Thyroid gland (tissue), 4 donors: Measurements from ENCODE around the gene BLTP1.

Experiments
- CTCF ChIP-seq, 6 experiments: fragments of 200-600 bp in 3 of 6; fragments of 450-650 bp in 3 of 6; sonication (generic) in 3 of 6; IDR thresholded peaks; one replicate each; pipeline ENCODE4 v1.5.1; 2016 to 2019; ENCODE audit warnings: antibody characterized with exemption in 6 of 6, mild to moderate bottlenecking in 2 of 6, inconsistent platforms in 1 of 6, moderate library complexity in 1 of 6
- POLR2A ChIP-seq, 2 donors: fragments of 450-650 bp; IDR thresholded peaks; one replicate each; pipeline ENCODE4 v1.6.1; 2017; ENCODE audit warnings: antibody characterized with exemption in 2 of 2, mild to moderate bottlenecking in 2 of 2, moderate library complexity in 1 of 2

- TF ChIP-seq POLR2A (IDR thresholded peaks at IDR 0.05) (no peak), CTCF (IDR thresholded peaks at IDR 0.05) (no peak)
Observed at GRCh38 chr4:122170775-122171174, 18.6 kb downstream of the BLTP1 start.
